ENCODE data around the gene RAD51C. TPM values are rescaled to one million over a fixed set of nuclear protein-coding genes. Genes with fewer than 3 reads are reported as not detected.
A peak's percentile ranks its signal among the peaks of the same experiment; 100 is the strongest.
"Not testable (repeated sequence)": the region's sequence is repeated elsewhere in the genome, so short reads cannot be mapped to it uniquely, and the experiment has no call there.

The RAD51C gene
- total RNA-seq, 2 donors from 2014 or later = 18.0 to 26.5 TPM

- Mint-ChIP-seq H3K36me3 (ENCODE audit: low read depth) (no peaks in the 10 kb centered on the region), H3K9me3 (no peaks in the 10 kb centered on the region), H3K4me3 (no peak overlapping the region), H3K4me1 (peaks cover 10% of the 10 kb centered on the region), H3K27me3 (ENCODE audit: insufficient read depth) (peaks cover 3% of the 10 kb centered on the region), H3K27ac (no peak overlapping the region)
- Histone ChIP-seq H3K4me1 (ENCODE audit: control insufficient read depth, insufficient read depth, low read length) (no peaks in the 10 kb centered on the region), H3K27ac (ENCODE audit: low read depth, low read length) (no peak overlapping the region), H3K9ac (ENCODE audit: extremely low read depth, low read length, poor library complexity, severe bottlenecking) (no peak overlapping the region), H3K4me3 (ENCODE audit: low read length) (no peak overlapping the region), H3K36me3 (ENCODE audit: control insufficient read depth, insufficient read depth, low read length) (no peaks in the 10 kb centered on the region), H3K27me3 (ENCODE audit: control insufficient read depth, insufficient read depth, low read length, poor library complexity, severe bottlenecking) (peaks cover 8% of the 10 kb centered on the region), H3K9me3 (ENCODE audit: control insufficient read depth, low read length) (no peaks in the 10 kb centered on the region)
- TF ChIP-seq CTCF (conservative IDR thresholded peaks at IDR 0.05) = no peak
- DNase-seq = peak; percentile 59
- 77 to 89% methylated on average over 5 to 6 of the region's 6 CpGs for WGBS, 2 experiments (ENCODE audit: insufficient coverage in 1 of 2, insufficient read length in 1 of 2)
These were observed 22.5 kb upstream of the RAD51C start for GRCh38 chr17:58669853-58670252.

GRCh38 chr17:58671969-58672368, 20.4 kb upstream of the RAD51C start:
- Mint-ChIP-seq H3K27me3 (ENCODE audit: insufficient read depth) (peaks cover 3% of the 10 kb centered on the region), H3K4me1 (peaks cover 8% of the 10 kb centered on the region), H3K9me3 (no peaks in the 10 kb centered on the region), H3K4me3 (no peak overlapping the region), H3K27ac (no peak overlapping the region), H3K36me3 (ENCODE audit: low read depth) (no peaks in the 10 kb centered on the region)
- Histone ChIP-seq H3K9ac (ENCODE audit: extremely low read depth, low read length, poor library complexity, severe bottlenecking) (no peak overlapping the region), H3K36me3 (ENCODE audit: control insufficient read depth, insufficient read depth, low read length) (no peaks in the 10 kb centered on the region), H3K9me3 (ENCODE audit: control insufficient read depth, low read length) (no peaks in the 10 kb centered on the region), H3K4me3 (ENCODE audit: low read length) (no peak overlapping the region), H3K27me3 (ENCODE audit: control insufficient read depth, insufficient read depth, low read length, poor library complexity, severe bottlenecking) (peaks cover 8% of the 10 kb centered on the region), H3K27ac (ENCODE audit: low read depth, low read length) (no peak overlapping the region), H3K4me1 (ENCODE audit: control insufficient read depth, insufficient read depth, low read length) (no peaks in the 10 kb centered on the region)
- WGBS, 2 experiments (ENCODE audit: insufficient coverage in 1 of 2, insufficient read length in 1 of 2) = 81 to 84% methylated on average over 2 to 3 of the region's 3 CpGs
- no peak for TF ChIP-seq CTCF (conservative IDR thresholded peaks at IDR 0.05)
- DNase-seq = peak; percentile 75

- 89 to 97% methylated on average over 3 to 4 of the region's 4 CpGs for WGBS, 2 experiments (ENCODE audit: insufficient coverage in 1 of 2, insufficient read length in 1 of 2)
- Histone ChIP-seq H3K9ac (ENCODE audit: extremely low read depth, low read length, poor library complexity, severe bottlenecking) (no peak overlapping the region), H3K9me3 (ENCODE audit: control insufficient read depth, low read length) (no peaks in the 10 kb centered on the region), H3K27ac (ENCODE audit: low read depth, low read length) (no peak overlapping the region), H3K27me3 (ENCODE audit: control insufficient read depth, insufficient read depth, low read length, poor library complexity, severe bottlenecking) (no peaks in the 10 kb centered on the region), H3K36me3 (ENCODE audit: control insufficient read depth, insufficient read depth, low read length) (no peaks in the 10 kb centered on the region), H3K4me3 (ENCODE audit: low read length) (no peak overlapping the region), H3K4me1 (ENCODE audit: control insufficient read depth, insufficient read depth, low read length) (no peaks in the 10 kb centered on the region)
- no peak overlapping the region for H3K27ac Mint-ChIP-seq
- no peaks in the 10 kb centered on the region for H3K27me3 Mint-ChIP-seq (ENCODE audit: insufficient read depth)
- H3K36me3 Mint-ChIP-seq (ENCODE audit: low read depth) = no peaks in the 10 kb centered on the region
- DNase-seq = no peak
- no peak for TF ChIP-seq CTCF (conservative IDR thresholded peaks at IDR 0.05)
- no peak overlapping the region for H3K4me3 Mint-ChIP-seq
- H3K9me3 Mint-ChIP-seq = no peaks in the 10 kb centered on the region
- peaks cover 4% of the 10 kb centered on the region for H3K4me1 Mint-ChIP-seq
These were observed 15.1 kb upstream of the RAD51C start for GRCh38 chr17:58677194-58677880.

- not testable (repeated sequence) for H3K27me3 ChIP-seq (ENCODE audit: control insufficient read depth, insufficient read depth, low read length, poor library complexity, severe bottlenecking); H3K27me3 Mint-ChIP-seq (ENCODE audit: insufficient read depth); H3K36me3 Mint-ChIP-seq (ENCODE audit: low read depth); H3K27ac ChIP-seq (ENCODE audit: low read depth, low read length); H3K4me1 Mint-ChIP-seq; H3K4me3 Mint-ChIP-seq; DNase-seq; H3K4me3 ChIP-seq (ENCODE audit: low read length); H3K9me3 Mint-ChIP-seq; H3K4me1 ChIP-seq (ENCODE audit: control insufficient read depth, insufficient read depth, low read length); H3K9ac ChIP-seq (ENCODE audit: extremely low read depth, low read length, poor library complexity, severe bottlenecking); H3K9me3 ChIP-seq (ENCODE audit: control insufficient read depth, low read length); H3K27ac Mint-ChIP-seq; H3K36me3 ChIP-seq (ENCODE audit: control insufficient read depth, insufficient read depth, low read length)
- WGBS, 2 experiments (ENCODE audit: insufficient coverage in 1 of 2, insufficient read length in 1 of 2) = 87 to 100% methylated on average over 1 to 5 of the region's 5 CpGs
These were observed 14.1 kb upstream of the RAD51C start for GRCh38 chr17:58678287-58678686.

Data from endodermal cell (in vitro differentiated cells).